ENCODE data around the gene GBA3. TPM values are rescaled to one million over a fixed set of nuclear protein-coding genes. Genes with fewer than 3 reads are reported as not detected.

GBA3 gene
- total and polyA plus RNA-seq, 2 donors (not counting 3 experiments of a cell fraction or from before 2014, with no cell fraction given), result not detected

DNA sequence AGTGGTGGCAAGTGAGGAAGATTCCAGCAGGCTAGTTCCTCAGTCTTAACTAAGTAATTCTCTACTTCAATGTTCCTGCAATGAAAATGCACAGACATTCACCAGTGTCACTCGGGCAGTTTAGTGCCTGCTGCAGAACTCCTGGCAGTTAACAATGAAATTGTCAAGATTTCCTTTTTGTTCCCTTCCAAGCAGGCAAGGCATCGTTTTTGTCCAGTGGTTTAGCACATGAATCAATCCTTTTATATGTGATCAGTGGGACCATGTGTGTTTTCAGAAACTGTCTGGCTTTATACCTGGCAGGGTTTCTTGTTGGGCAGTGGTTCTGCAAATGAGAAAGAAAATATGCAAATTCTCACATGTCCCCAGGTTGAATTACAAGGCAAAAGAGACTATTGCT, 122.2 kb downstream of the GBA3 start:
- DNase-seq (ENCODE audit: low read depth, low spot score) (no peak), FAIRE-seq (no peak)
- no peak overlapping the region for H3K4me3 ChIP-seq (replicated peaks in 1 of 3; ENCODE audit: insufficient read depth in 1 of 3, low read depth in 1 of 3, low read length in 3 of 3)
- no peak overlapping the region for H2AFZ ChIP-seq (ENCODE audit: low read depth, low read length)
- no peak overlapping the region for H3K4me2 ChIP-seq (ENCODE audit: insufficient read depth, low read length)
- no peak for TF ChIP-seq POLR2A (IDR thresholded peaks at IDR 0.05; ENCODE audit: low read depth, low read length)
- no peak for TF ChIP-seq MAX (IDR thresholded peaks at IDR 0.05; ENCODE audit: insufficient read depth, insufficient read length)
- H3K9me1 ChIP-seq (replicated peaks; ENCODE audit: control insufficient read depth, extremely low read depth, insufficient read depth, low read length), result no peaks in the 10 kb centered on the region
- no peaks in the 10 kb centered on the region for H3K79me2 ChIP-seq (ENCODE audit: control insufficient read depth, insufficient read depth, low read length)
- intact Hi-C loops (cut with micrococcal nuclease) (no loop called here), dilution Hi-C loops (cut with MboI; ENCODE audit: extremely low pct_ligation_motif_present, low sequenced_read_pairs) (no loop called here)
- H3K9me3 ChIP-seq (replicated peaks; ENCODE audit: control insufficient read depth, insufficient read depth, low read length), result peaks cover 2% of the 10 kb centered on the region
- H3K9ac ChIP-seq (replicated peaks; ENCODE audit: extremely low read depth, insufficient read depth, low read length), result no peak overlapping the region
- H3K36me3 ChIP-seq (ENCODE audit: control insufficient read depth in 2 of 2, extremely low read depth in 1 of 2, insufficient read depth in 2 of 2, low read length in 2 of 2), result no peaks in the 10 kb centered on the region
- BruUV-seq (replicated peaks), result no TSS peak
- no peak overlapping the region for H3K27ac ChIP-seq (ENCODE audit: insufficient read depth, low read depth, low read length)
- no peaks in the 10 kb centered on the region for H4K20me1 ChIP-seq (replicated peaks; ENCODE audit: control insufficient read depth, extremely low read depth, insufficient read depth, low read length)
- H3K27me3 ChIP-seq (ENCODE audit: control insufficient read depth in 2 of 2, insufficient read depth in 2 of 2, low read length in 2 of 2), result no peaks in the 10 kb centered on the region
- ChIA-PET CTCF (no interaction called here), POLR2A (no interaction called here)
- H3K4me1 ChIP-seq (ENCODE audit: control insufficient read depth, extremely low read depth, insufficient read depth, low read length), result no peaks in the 10 kb centered on the region

GRCh38 chr4:22824091-22824490, 131.4 kb downstream of the GBA3 start:
- Histone ChIP-seq H3K27ac (ENCODE audit: insufficient read depth, low read depth, low read length) (no peak overlapping the region), H3K9me3 (replicated peaks; ENCODE audit: control insufficient read depth, insufficient read depth, low read length) (peaks cover 5% of the 10 kb centered on the region), H3K9ac (replicated peaks; ENCODE audit: extremely low read depth, insufficient read depth, low read length) (no peak overlapping the region), H3K27me3 (ENCODE audit: control insufficient read depth in 2 of 2, insufficient read depth in 2 of 2, low read length in 2 of 2) (no peaks in the 10 kb centered on the region), H2AFZ (ENCODE audit: low read depth, low read length) (no peak overlapping the region), H3K36me3 (ENCODE audit: control insufficient read depth in 2 of 2, extremely low read depth in 1 of 2, insufficient read depth in 2 of 2, low read length in 2 of 2) (no peaks in the 10 kb centered on the region), H4K20me1 (replicated peaks; ENCODE audit: control insufficient read depth, extremely low read depth, insufficient read depth, low read length) (no peaks in the 10 kb centered on the region), H3K4me3 (replicated peaks in 1 of 3; ENCODE audit: insufficient read depth in 1 of 3, low read depth in 1 of 3, low read length in 3 of 3) (no peak overlapping the region), H3K79me2 (ENCODE audit: control insufficient read depth, insufficient read depth, low read length) (no peaks in the 10 kb centered on the region), H3K4me1 (ENCODE audit: control insufficient read depth, extremely low read depth, insufficient read depth, low read length) (no peaks in the 10 kb centered on the region), H3K4me2 (ENCODE audit: insufficient read depth, low read length) (no peak overlapping the region), H3K9me1 (replicated peaks; ENCODE audit: control insufficient read depth, extremely low read depth, insufficient read depth, low read length) (no peaks in the 10 kb centered on the region)
- DNase-seq (ENCODE audit: low read depth, low spot score) (no peak), FAIRE-seq (no peak)
- intact Hi-C loops (cut with micrococcal nuclease), result no loop called here
- TF ChIP-seq GATA2 (IDR thresholded peaks at IDR 0.05; ENCODE audit: insufficient read depth, insufficient read length, low read depth, low read length), result no peak
- no peak for TF ChIP-seq EZH2 (IDR thresholded peaks at IDR 0.05; ENCODE audit: borderline replicate concordance, low read depth, low read length, severe bottlenecking)
- ChIA-PET POLR2A (no interaction called here), CTCF (interaction anchor here (0.9 kb wide), 1 partner anchor 26 kb away, joined by 3 read pairs; no protein-coding TSS in a partner anchor)
- no TSS peak for BruUV-seq (replicated peaks)
- dilution Hi-C loops (cut with MboI; ENCODE audit: extremely low pct_ligation_motif_present, low sequenced_read_pairs), result no loop called here

All from endothelial cell of umbilical vein (primary cell).